Stimulated activated CD4-positive, alpha-beta T cell treated with anti-CD3 and anti-CD28 coated beads, TNF-alpha, amount 100 ng/mL, for 1 hour (primary cell): ENCODE results near the gene IFI35.
"Not testable (repeated sequence)": the region's sequence is repeated elsewhere in the genome, so short reads cannot be mapped to it uniquely, and the experiment has no call there.

ENCODE experiments used
- DNase-seq, 3 donors: peaks; one replicate each; pipeline ENCODE4 v3.0.0-alpha.2; 2020; ENCODE audit warnings: low read depth in 3 of 3, low spot score in 1 of 3

The IFI35 gene

GRCh38 chr17:43006639-43007551 lies at the start of gene IFI35:
IFI35 (plus strand) TSS chr17:43006784; CDS start chr17:43006948, 164 bp downstream.
- peak; percentile 60 to 70 (median 70) for DNase-seq

GRCh38 chr17:42964161-42964932 lies 42.2 kb upstream of the IFI35 start, which contains the start of gene AARSD1:
AARSD1 (minus strand) TSS chr17:42964454; CDS start chr17:42964440, 14 bp downstream.
- DNase-seq, result peak; percentile 73 to 79 (median 78)

GRCh38 chr17:42967925-42968324 lies 38.7 kb upstream of the IFI35 start:
- no peak for DNase-seq

DNA sequence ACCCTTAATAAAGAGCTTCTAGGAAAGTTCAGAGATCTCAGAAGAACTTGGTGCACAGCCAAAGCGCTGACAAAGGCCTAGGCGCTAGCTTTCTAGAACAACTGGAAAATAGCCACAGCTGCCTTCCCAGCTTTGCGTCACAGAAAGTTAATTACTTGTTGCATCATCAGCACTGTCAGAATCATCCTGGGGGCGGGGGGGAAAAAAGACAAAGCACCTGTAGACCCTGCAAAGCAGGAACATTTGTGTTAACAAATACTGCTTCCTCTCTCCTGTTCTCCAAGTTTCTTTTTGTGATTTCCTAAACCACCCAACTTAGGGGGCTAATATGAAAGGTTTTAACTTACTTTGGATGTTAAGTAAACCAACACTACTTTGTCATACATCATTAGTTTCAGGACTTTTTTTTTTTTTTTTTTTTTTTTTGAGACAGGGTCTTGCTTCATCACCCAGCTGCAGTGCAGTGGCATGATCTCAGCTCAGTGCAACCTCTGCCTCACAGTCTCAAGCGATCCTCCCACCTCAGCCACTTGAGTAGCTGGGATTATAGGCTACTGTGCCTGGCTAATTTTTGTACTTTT lies 37.5 kb upstream of the IFI35 start:
- no peak for DNase-seq

DNA sequence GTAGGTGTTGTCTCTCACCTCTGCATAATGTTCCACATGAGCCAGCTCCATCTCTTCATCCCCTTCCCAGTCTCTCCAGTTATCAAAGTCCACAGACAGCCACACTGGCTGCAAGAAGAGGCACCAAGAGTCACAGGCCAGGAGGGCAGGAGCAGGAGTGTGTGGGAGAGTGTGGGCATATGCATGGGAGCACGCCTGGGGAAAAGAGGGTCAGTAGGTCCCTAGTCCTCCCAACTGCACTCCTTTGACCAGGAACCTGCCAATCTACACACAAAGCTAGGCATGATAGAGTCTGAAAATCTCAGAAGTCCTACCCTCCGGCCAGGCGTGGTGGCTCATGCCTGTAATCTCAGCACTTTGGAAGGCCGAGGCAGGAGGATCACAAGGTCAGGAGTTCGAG lies 35.0 kb upstream of the IFI35 start:
- DNase-seq, result no peak

GRCh38 chr17:42973323-42973722 lies 33.3 kb upstream of the IFI35 start:
- DNase-seq, result not testable (repeated sequence)

DNA sequence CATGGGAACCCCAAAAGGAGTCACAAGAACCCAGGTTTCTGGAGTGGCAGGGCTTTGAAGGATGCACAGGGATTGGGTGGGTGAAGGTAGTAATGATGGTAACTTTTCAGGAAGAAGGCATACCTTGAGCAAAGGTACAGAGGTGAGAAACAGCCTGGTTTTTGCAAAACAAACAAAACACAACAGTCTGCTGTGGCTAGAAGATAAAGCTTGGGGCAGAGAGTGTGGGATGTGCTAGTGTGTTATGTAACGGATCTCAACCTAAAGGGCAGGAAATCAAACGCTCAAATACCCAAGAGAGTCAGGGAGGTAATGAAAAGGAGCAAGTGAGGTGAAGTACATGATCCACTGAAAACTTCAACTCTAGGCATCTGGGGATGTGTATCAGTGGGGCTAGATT lies 31.3 kb upstream of the IFI35 start:
- no peak for DNase-seq

GRCh38 chr17:42975701-42976100 lies 30.9 kb upstream of the IFI35 start:
- not testable (repeated sequence) for DNase-seq

- no peak for DNase-seq
Observed at GRCh38 chr17:42979511-42980273, 26.9 kb upstream of the IFI35 start, which contains the start of gene PTGES3L. PTGES3L (minus strand) TSS chr17:42980080; CDS start chr17:42980053, 27 bp downstream.

DNA sequence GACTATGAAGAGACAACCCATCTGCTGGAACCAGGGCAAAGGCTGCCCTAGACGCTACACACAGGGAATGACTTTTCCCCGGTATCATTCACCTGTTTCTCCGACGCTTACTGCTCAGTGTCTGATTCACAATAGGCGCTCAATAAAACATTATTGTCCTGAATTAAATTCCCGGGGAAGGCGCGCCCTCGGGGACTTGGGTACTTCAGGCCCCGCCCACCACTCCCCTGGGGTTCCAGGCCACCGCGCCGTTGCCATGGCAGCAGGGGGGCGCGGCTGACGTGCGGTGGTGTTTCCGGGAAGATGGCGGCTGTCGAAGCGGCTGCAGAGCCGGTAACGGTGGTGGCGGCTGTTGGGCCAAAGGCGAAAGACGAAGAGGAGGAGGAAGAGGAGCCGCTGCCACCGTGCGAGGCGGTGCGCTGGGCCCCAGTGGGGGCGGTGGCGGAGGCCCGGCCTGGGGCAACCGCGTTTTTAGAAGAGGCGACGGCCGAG lies 26.3 kb upstream of the IFI35 start, which contains the start of gene RUNDC1:
TSS of gene RUNDC1 (plus strand) at position 292 of the 492 bp plus-strand sequence. CDS start at position 304, 12 bp downstream.
- DNase-seq, result peak; percentile 76 to 88 (median 79)

GRCh38 chr17:42980766-42981397 lies 25.7 kb upstream of the IFI35 start:
- peak in 1 of 3 donors; percentile 37 for DNase-seq

GRCh38 chr17:42982266-42982665 lies 24.3 kb upstream of the IFI35 start:
- no peak for DNase-seq

- no peak for DNase-seq
Observed at GRCh38 chr17:42985225-42985624, 21.4 kb upstream of the IFI35 start.

DNA sequence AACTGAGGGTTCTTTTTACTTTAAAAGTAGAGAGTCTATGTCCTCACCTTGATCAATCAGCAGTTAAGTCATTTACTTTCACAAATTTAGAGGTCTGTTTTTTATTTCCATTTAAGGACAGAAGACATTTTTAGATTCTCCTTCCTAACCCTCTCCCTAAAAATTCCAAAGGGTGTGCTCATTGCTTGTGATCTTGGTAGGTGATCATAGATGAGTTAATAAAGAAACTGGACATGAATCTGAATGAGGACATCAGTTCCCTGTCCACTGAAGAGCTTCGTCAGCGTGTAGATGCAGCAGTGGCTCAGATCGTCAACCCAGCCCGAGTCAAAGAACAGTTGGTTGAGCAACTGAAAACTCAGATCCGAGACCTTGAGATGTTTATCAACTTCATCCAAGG lies 17.4 kb upstream of the IFI35 start:
- no peak for DNase-seq

GRCh38 chr17:42989726-42990652 lies 16.6 kb upstream of the IFI35 start:
- no peak for DNase-seq

- DNase-seq, result no peak
Observed at GRCh38 chr17:42991471-42991870, 15.1 kb upstream of the IFI35 start.

- DNase-seq, result no peak
Observed at GRCh38 chr17:42992872-42993271, 13.7 kb upstream of the IFI35 start.

GRCh38 chr17:42993913-42994312 lies 12.7 kb upstream of the IFI35 start:
- DNase-seq, result not testable (repeated sequence)
